ENCODE results near the gene ACKR3. TPM values are rescaled to one million over a fixed set of nuclear protein-coding genes. Genes with fewer than 3 reads are reported as not detected.

ACKR3 gene
- total RNA-seq, 2 experiments from 2014 or later = 1.2 to 2.4 TPM

- no peak for DNase-seq
- no peak for ATAC-seq
- intact Hi-C loops (cut with DNase I, micrococcal nuclease) = no loop called here
- peaks cover 3% of the 10 kb centered on the region for H3K27me3 Mint-ChIP-seq
- no peaks in the 10 kb centered on the region for H3K36me3 Mint-ChIP-seq (ENCODE audit: low read depth)
- CTCF ChIA-PET = no interaction called here
- peaks cover 18% of the 10 kb centered on the region for H3K4me1 Mint-ChIP-seq
- H3K27ac Mint-ChIP-seq = no peak overlapping the region
- H3K9me3 Mint-ChIP-seq (ENCODE audit: low read depth) = no peaks in the 10 kb centered on the region
- no peak overlapping the region for H3K4me3 Mint-ChIP-seq
- POLR2A ChIA-PET = no interaction called here
Measured at GRCh38 chr2:236616031-236616430, 46.4 kb downstream of the ACKR3 start.

GRCh38 chr2:236616624-236617023 lies 47.0 kb downstream of the ACKR3 start:
- ChIA-PET CTCF (no interaction called here), POLR2A (no interaction called here)
- Mint-ChIP-seq H3K27ac (no peak overlapping the region), H3K4me1 (peaks cover 18% of the 10 kb centered on the region), H3K36me3 (ENCODE audit: low read depth) (no peaks in the 10 kb centered on the region), H3K4me3 (no peak overlapping the region), H3K9me3 (ENCODE audit: low read depth) (no peaks in the 10 kb centered on the region), H3K27me3 (peaks cover 3% of the 10 kb centered on the region)
- no peak for DNase-seq
- intact Hi-C loops (cut with DNase I, micrococcal nuclease) = no loop called here
- ATAC-seq = no peak

- intact Hi-C loops (cut with DNase I, micrococcal nuclease) = no loop called here
- ChIA-PET CTCF (interaction anchor here (0.7 kb wide), 1 partner anchor 89 kb away, joined by 3 read pairs; no protein-coding TSS in a partner anchor), POLR2A (no interaction called here)
- H3K4me1 Mint-ChIP-seq = peaks cover 18% of the 10 kb centered on the region
- no peaks in the 10 kb centered on the region for H3K9me3 Mint-ChIP-seq (ENCODE audit: low read depth)
- H3K27ac Mint-ChIP-seq = no peak overlapping the region
- ATAC-seq (no peak), DNase-seq (no peak)
- no peaks in the 10 kb centered on the region for H3K36me3 Mint-ChIP-seq (ENCODE audit: low read depth)
- H3K27me3 Mint-ChIP-seq = peaks cover 3% of the 10 kb centered on the region
- no peak overlapping the region for H3K4me3 Mint-ChIP-seq
Measured at GRCh38 chr2:236617221-236617737, 47.7 kb downstream of the ACKR3 start.

- Mint-ChIP-seq H3K27me3 (peaks cover 3% of the 10 kb centered on the region), H3K9me3 (ENCODE audit: low read depth) (no peaks in the 10 kb centered on the region), H3K4me3 (no peak overlapping the region), H3K4me1 (peaks cover 18% of the 10 kb centered on the region), H3K27ac (no peak overlapping the region), H3K36me3 (ENCODE audit: low read depth) (no peaks in the 10 kb centered on the region)
- intact Hi-C loops (cut with DNase I, micrococcal nuclease) = no loop called here
- ChIA-PET CTCF (interaction anchor here (0.7 kb wide), 1 partner anchor 88 kb away, joined by 3 read pairs; no protein-coding TSS in a partner anchor), POLR2A (no interaction called here)
- ATAC-seq (no peak), DNase-seq (no peak)
Measured at GRCh38 chr2:236617796-236618195, 48.2 kb downstream of the ACKR3 start.

GRCh38 chr2:236618370-236618769 lies 48.7 kb downstream of the ACKR3 start:
- POLR2A ChIA-PET = no interaction called here
- CTCF ChIA-PET = no interaction called here
- Mint-ChIP-seq H3K36me3 (ENCODE audit: low read depth) (no peaks in the 10 kb centered on the region), H3K4me3 (no peak overlapping the region), H3K27me3 (peaks cover 3% of the 10 kb centered on the region), H3K9me3 (ENCODE audit: low read depth) (no peaks in the 10 kb centered on the region), H3K4me1 (peaks cover 18% of the 10 kb centered on the region), H3K27ac (no peak overlapping the region)
- no peak for ATAC-seq
- DNase-seq = no peak
- intact Hi-C loops (cut with DNase I, micrococcal nuclease) = no loop called here

GRCh38 chr2:236619910-236620612 lies 50.4 kb downstream of the ACKR3 start:
- H3K4me3 Mint-ChIP-seq = no peak overlapping the region
- ATAC-seq = no peak
- peaks cover 18% of the 10 kb centered on the region for H3K4me1 Mint-ChIP-seq
- H3K27me3 Mint-ChIP-seq = peaks cover 3% of the 10 kb centered on the region
- POLR2A ChIA-PET = no interaction called here
- H3K9me3 Mint-ChIP-seq (ENCODE audit: low read depth) = no peaks in the 10 kb centered on the region
- intact Hi-C loops (cut with DNase I, micrococcal nuclease) = no loop called here
- CTCF ChIA-PET = interaction anchor here (1.2 kb wide), 1 partner anchor 107 kb away, joined by 4 read pairs; no protein-coding TSS in a partner anchor
- no peak overlapping the region for H3K27ac Mint-ChIP-seq
- no peak for DNase-seq
- no peaks in the 10 kb centered on the region for H3K36me3 Mint-ChIP-seq (ENCODE audit: low read depth)

- ChIA-PET POLR2A (interaction anchor here (0.6 kb wide), 1 partner anchor 43 kb away, joined by 3 read pairs; no protein-coding TSS in a partner anchor), CTCF (no interaction called here)
- DNase-seq (no peak), ATAC-seq (no peak)
- peaks cover 18% of the 10 kb centered on the region for H3K4me1 Mint-ChIP-seq
- no peaks in the 10 kb centered on the region for H3K36me3 Mint-ChIP-seq (ENCODE audit: low read depth)
- H3K27me3 Mint-ChIP-seq = no peaks in the 10 kb centered on the region
- no peak overlapping the region for H3K27ac Mint-ChIP-seq
- H3K9me3 Mint-ChIP-seq (ENCODE audit: low read depth) = no peaks in the 10 kb centered on the region
- intact Hi-C loops (cut with DNase I, micrococcal nuclease) = no loop called here
- H3K4me3 Mint-ChIP-seq = no peak overlapping the region
Measured at GRCh38 chr2:236621786-236622185, 52.2 kb downstream of the ACKR3 start.

GRCh38 chr2:236622201-236622600 lies 52.6 kb downstream of the ACKR3 start:
- ATAC-seq (no peak), DNase-seq (no peak)
- Mint-ChIP-seq H3K36me3 (ENCODE audit: low read depth) (no peaks in the 10 kb centered on the region), H3K4me3 (no peak overlapping the region), H3K27me3 (no peaks in the 10 kb centered on the region), H3K27ac (no peak overlapping the region), H3K9me3 (ENCODE audit: low read depth) (no peaks in the 10 kb centered on the region), H3K4me1 (peaks cover 18% of the 10 kb centered on the region)
- intact Hi-C loops (cut with DNase I, micrococcal nuclease) = no loop called here
- POLR2A ChIA-PET = no interaction called here
- CTCF ChIA-PET = no interaction called here

GRCh38 chr2:236622660-236623059 lies 53.0 kb downstream of the ACKR3 start:
- no peaks in the 10 kb centered on the region for H3K9me3 Mint-ChIP-seq (ENCODE audit: low read depth)
- DNase-seq = no peak

GRCh38 chr2:236623816-236624215 lies 54.2 kb downstream of the ACKR3 start:
- H3K36me3 Mint-ChIP-seq (ENCODE audit: low read depth) = no peaks in the 10 kb centered on the region
- ChIA-PET POLR2A (no interaction called here), CTCF (interaction anchor here (0.8 to 0.9 kb wide), 2 partner anchors 23 to 298 kb away, joined by 3 read pairs; no protein-coding TSS in a partner anchor)
- no peak overlapping the region for H3K4me3 Mint-ChIP-seq
- intact Hi-C loops (cut with DNase I, micrococcal nuclease) = no loop called here
- H3K4me1 Mint-ChIP-seq = peaks cover 15% of the 10 kb centered on the region
- H3K27me3 Mint-ChIP-seq = no peaks in the 10 kb centered on the region
- DNase-seq (no peak), ATAC-seq (no peak)
- no peak overlapping the region for H3K27ac Mint-ChIP-seq
- H3K9me3 Mint-ChIP-seq (ENCODE audit: low read depth) = no peaks in the 10 kb centered on the region

More at GRCh38 chr2:236622660-236623059, 53.0 kb downstream of the ACKR3 start:
- no peak for ATAC-seq
- H3K36me3 Mint-ChIP-seq (ENCODE audit: low read depth) = no peaks in the 10 kb centered on the region
- H3K4me3 Mint-ChIP-seq = no peak overlapping the region
- H3K27me3 Mint-ChIP-seq = no peaks in the 10 kb centered on the region
- peaks cover 18% of the 10 kb centered on the region for H3K4me1 Mint-ChIP-seq
- POLR2A ChIA-PET = no interaction called here
- CTCF ChIA-PET = no interaction called here
- no peak overlapping the region for H3K27ac Mint-ChIP-seq
- intact Hi-C loops (cut with DNase I, micrococcal nuclease) = no loop called here

GRCh38 chr2:236625156-236625690 lies 55.6 kb downstream of the ACKR3 start:
- intact Hi-C loops (cut with DNase I, micrococcal nuclease) = no loop called here
- ChIA-PET CTCF (no interaction called here), POLR2A (no interaction called here)
- ATAC-seq (no peak), DNase-seq (no peak)
- Mint-ChIP-seq H3K9me3 (ENCODE audit: low read depth) (no peaks in the 10 kb centered on the region), H3K4me3 (no peak overlapping the region), H3K4me1 (peaks cover 6% of the 10 kb centered on the region), H3K27me3 (no peaks in the 10 kb centered on the region), H3K36me3 (ENCODE audit: low read depth) (no peaks in the 10 kb centered on the region), H3K27ac (no peak overlapping the region)
